ENCODE results near the gene NQO2. TPM values are rescaled to one million over a fixed set of nuclear protein-coding genes. Genes with fewer than 3 reads are reported as not detected.
A peak's percentile ranks its signal among the peaks of the same experiment; 100 is the strongest.

Gene NQO2
- total and polyA plus RNA-seq, 2 donors (not counting 1 experiment from before 2014, with no cell fraction given), result 6.2 to 21.5 TPM

- DNase-seq, result no peak
- H4K20me1 ChIP-seq (ENCODE audit: control insufficient read depth, insufficient read depth, low read length, poor library complexity, severe bottlenecking), result no peaks in the 10 kb centered on the region
- H3K9me3 ChIP-seq (ENCODE audit: control extremely low read depth in 1 of 3, control insufficient read depth in 2 of 3, insufficient read depth in 1 of 3, low read length in 2 of 3), result no peaks in the 10 kb centered on the region
- peaks cover 10 to 22% of the 10 kb centered on the region in 2 donors for H3K4me1 ChIP-seq (ENCODE audit: control insufficient read depth in 2 of 2, insufficient read depth in 2 of 2, low read length in 2 of 2)
- no peaks in the 10 kb centered on the region for H3K9me3 Mint-ChIP-seq (ENCODE audit: insufficient read depth)
- CTCF ChIA-PET, result interaction anchor here (0.5 to 6.2 kb wide), 30 partner anchors 10 to 260 kb away, joined by 3 to 103 read pairs (median 6); partner anchors contain the start of genes NQO2, RIPK1, SERPINB1 and SERPINB6
- no peaks in the 10 kb centered on the region for H3K79me2 ChIP-seq (ENCODE audit: control insufficient read depth, insufficient read depth, low read length)
- peaks cover 25% of the 10 kb centered on the region for H3K4me1 Mint-ChIP-seq
- no peak for TF ChIP-seq EZH2 (IDR thresholded peaks at IDR 0.05; ENCODE audit: borderline replicate concordance, insufficient read depth, low read depth, low read length, poor library complexity, severe bottlenecking)
- TF ChIP-seq, protein P1, sequence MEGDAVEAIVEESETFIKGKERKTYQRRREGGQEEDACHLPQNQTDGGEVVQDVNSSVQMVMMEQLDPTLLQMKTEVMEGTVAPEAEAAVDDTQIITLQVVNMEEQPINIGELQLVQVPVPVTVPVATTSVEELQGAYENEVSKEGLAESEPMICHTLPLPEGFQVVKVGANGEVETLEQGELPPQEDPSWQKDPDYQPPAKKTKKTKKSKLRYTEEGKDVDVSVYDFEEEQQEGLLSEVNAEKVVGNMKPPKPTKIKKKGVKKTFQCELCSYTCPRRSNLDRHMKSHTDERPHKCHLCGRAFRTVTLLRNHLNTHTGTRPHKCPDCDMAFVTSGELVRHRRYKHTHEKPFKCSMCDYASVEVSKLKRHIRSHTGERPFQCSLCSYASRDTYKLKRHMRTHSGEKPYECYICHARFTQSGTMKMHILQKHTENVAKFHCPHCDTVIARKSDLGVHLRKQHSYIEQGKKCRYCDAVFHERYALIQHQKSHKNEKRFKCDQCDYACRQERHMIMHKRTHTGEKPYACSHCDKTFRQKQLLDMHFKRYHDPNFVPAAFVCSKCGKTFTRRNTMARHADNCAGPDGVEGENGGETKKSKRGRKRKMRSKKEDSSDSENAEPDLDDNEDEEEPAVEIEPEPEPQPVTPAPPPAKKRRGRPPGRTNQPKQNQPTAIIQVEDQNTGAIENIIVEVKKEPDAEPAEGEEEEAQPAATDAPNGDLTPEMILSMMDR (IDR thresholded peaks at IDR 0.05), result no peak
- peak overlapping the region; percentile 78 for H3K4me2 ChIP-seq (replicated peaks; ENCODE audit: low read depth, low read length, poor library complexity, severe bottlenecking)
- no peaks in the 10 kb centered on the region for H3K27me3 Mint-ChIP-seq
- peak overlapping the region; percentile 98 for H3K4me3 Mint-ChIP-seq
- H3K27me3 ChIP-seq (replicated peaks in 1 of 4; ENCODE audit: control extremely low read depth in 1 of 4, control insufficient read depth in 3 of 4, insufficient read depth in 4 of 4, low read length in 3 of 4), result no peaks in the 10 kb centered on the region
- ATAC-seq (ENCODE audit: low read depth), result no peak
- peak overlapping the region; percentile 85 for H2AFZ ChIP-seq (ENCODE audit: insufficient read depth, low read depth, low read length, poor library complexity, severe bottlenecking)
- H3K27ac ChIP-seq (ENCODE audit: low read length in 2 of 2), result peak overlapping the region; percentile 94 to 97
- H3K36me3 ChIP-seq (replicated peaks in 1 of 2; ENCODE audit: control extremely low read depth in 1 of 2, control insufficient read depth in 1 of 2, extremely low read depth in 1 of 2, insufficient read depth in 2 of 2, low read length in 1 of 2), result no peaks in the 10 kb centered on the region
- WGBS (ENCODE audit: insufficient coverage), result 13% methylated on average over 15 of the region's 19 CpGs
- intact Hi-C loops (cut with micrococcal nuclease), result loop anchor here (1.0 kb wide), 1 partner anchor 9 kb away; the partner anchor contains the start of gene NQO2
- H3K4me3 ChIP-seq (ENCODE audit: control extremely low read depth in 1 of 5, extremely low read depth in 1 of 5, insufficient read depth in 1 of 5, low read depth in 2 of 5, low read length in 4 of 5), result peak overlapping the region; percentile 79 to 93 (median 91)
- POLR2A ChIA-PET, result interaction anchor here (0.6 to 3.0 kb wide), 18 partner anchors 9 to 225 kb away, joined by 3 to 23 read pairs (median 6); partner anchors contain the start of genes RIPK1, SERPINB1, SERPINB6 and WRNIP1
- peak overlapping the region; percentile 100 for H3K27ac Mint-ChIP-seq
- H3K9ac ChIP-seq (ENCODE audit: low read length), result peak overlapping the region; percentile 85
Observed at GRCh38 chr6:2990248-2990931, 9.3 kb upstream of the NQO2 start.
